Psoas muscle (tissue), 8 donors: ENCODE data around the gene SERPINE1. TPM values are rescaled to one million over a fixed set of nuclear protein-coding genes. Genes with fewer than 3 reads are reported as not detected.
"Not testable (repeated sequence)": the region's sequence is repeated elsewhere in the genome, so short reads cannot be mapped to it uniquely, and the experiment has no call there.

Experiments
- ATAC-seq, 4 donors: fragments of 200-7000 bp; cut with Tn5 transposase; one replicate each; pipeline ENCODE4 v1.9.1; 2020; ENCODE audit warnings: moderate library complexity in 3 of 4, mild to moderate bottlenecking in 2 of 4
- DNase-seq, 2 donors: peaks; one replicate each; pipeline ENCODE4 v3.0.0-alpha.2; 2020
- H3K27ac ChIP-seq: fragments of 200-600 bp; one replicate; pipeline ENCODE4 v1.8.0; 2022
- H3K27me3 ChIP-seq, 3 donors: fragments of 200-600 bp in 1 of 3; one replicate each; pipeline versions ENCODE4 v1.6.1 to v1.8.0; 2013 to 2022; ENCODE audit warnings: low read length in 2 of 3, mild to moderate bottlenecking in 2 of 3, moderate library complexity in 1 of 3; ENCODE audit not compliant: insufficient read depth in 3 of 3
- H3K36me3 ChIP-seq, 2 donors: fragments of 200-600 bp in 1 of 2; one replicate each; pipeline versions ENCODE4 v1.6.1 to v1.8.0; 2013 to 2022; ENCODE audit warnings: low read depth in 1 of 2, mild to moderate bottlenecking in 1 of 2, moderate library complexity in 1 of 2; ENCODE audit not compliant: insufficient read depth in 1 of 2
- H3K4me1 ChIP-seq: fragments of 200-600 bp; one replicate; pipeline ENCODE4 v1.8.0; 2022
- H3K4me3 ChIP-seq: fragments of 200-600 bp; one replicate; pipeline ENCODE4 v1.8.0; 2022; ENCODE audit warnings: mild to moderate bottlenecking
- H3K9me3 ChIP-seq: fragments of 200-600 bp; one replicate; pipeline ENCODE4 v1.8.0; 2022
- WGBS, 3 donors: extraction: QIAGEN DNeasy Blood & Tissue Kit; methylation state at CpG; one replicate each; pipeline versions ENCODE4 v1.1.6 to v1.1.7; 2013; 5-methylcytosine and 5-hydroxymethylcytosine counted together
- intact Hi-C, 2 donors: fragments of 100-400 bp; cut with DNase I; formaldehyde crosslinking; loops; one replicate each; pipeline versions ENCODE4 v1.11.0 to v1.14.2; 2022
- polyA plus RNA-seq, 3 donors: library from polyadenylated mRNA; stranded (reverse); fragments of 200-250 nt; gene quantifications; one replicate each; pipeline ENCODE4 v1.2.3, GENCODE V29; 2013
- total RNA-seq, 4 donors: library from RNA; stranded (reverse); fragmentation: NEBNext Ultra II Directional in 2 of 4; extraction: Animal tissue kit (Norgen Biotek cat#: 25700) in 2 of 4; gene quantifications; one replicate each; pipeline versions ENCODE4 v1.2.1 to v1.2.4, GENCODE V29; 2021 to 2023
- TF ChIP-seq, protein P1 (sequence below): fragments of 200-600 bp; IDR thresholded peaks from one replicate; pipeline ENCODE4 v1.8.0; 2022; ENCODE audit warnings: antibody characterized with exemption
- donor health status: healthy with polysubstance abuse.
- donor health status: DM: no; HTN: no; CAD: no; lungs with moderate emphysema.
- donor health status: Bipolar disorder and iron deficiency.
- donor health status: healthy.
- donor health status: DM: yes; HTN: yes; CAD: no.
- donor health status: DM: no; HTN: no; CAD: no.
- donor health status: DM: no; HTN: no; CAD: no.
- donor health status: DM: yes; HTN: yes; CAD: no.

Gene SERPINE1
- total and polyA plus RNA-seq, 7 donors = 4.3 to 269 (median 7.2) TPM

GRCh38 chr7:101100858-101101847, 25.8 kb upstream of the SERPINE1 start:
- Histone ChIP-seq H3K36me3 (no peaks in the 10 kb centered on the region), H3K4me3 (no peak overlapping the region), H3K9me3 (no peaks in the 10 kb centered on the region), H3K27ac (peak overlapping the region; percentile 73), H3K27me3 (peaks cover 0 to 15% (median 4%) of the 10 kb centered on the region in 3 donors), H3K4me1 (peaks cover 16% of the 10 kb centered on the region)
- DNase-seq (peak in 1 of 2 donors; percentile 19), ATAC-seq (no peak)
- intact Hi-C loops = no loop called here
- TF ChIP-seq, protein P1, sequence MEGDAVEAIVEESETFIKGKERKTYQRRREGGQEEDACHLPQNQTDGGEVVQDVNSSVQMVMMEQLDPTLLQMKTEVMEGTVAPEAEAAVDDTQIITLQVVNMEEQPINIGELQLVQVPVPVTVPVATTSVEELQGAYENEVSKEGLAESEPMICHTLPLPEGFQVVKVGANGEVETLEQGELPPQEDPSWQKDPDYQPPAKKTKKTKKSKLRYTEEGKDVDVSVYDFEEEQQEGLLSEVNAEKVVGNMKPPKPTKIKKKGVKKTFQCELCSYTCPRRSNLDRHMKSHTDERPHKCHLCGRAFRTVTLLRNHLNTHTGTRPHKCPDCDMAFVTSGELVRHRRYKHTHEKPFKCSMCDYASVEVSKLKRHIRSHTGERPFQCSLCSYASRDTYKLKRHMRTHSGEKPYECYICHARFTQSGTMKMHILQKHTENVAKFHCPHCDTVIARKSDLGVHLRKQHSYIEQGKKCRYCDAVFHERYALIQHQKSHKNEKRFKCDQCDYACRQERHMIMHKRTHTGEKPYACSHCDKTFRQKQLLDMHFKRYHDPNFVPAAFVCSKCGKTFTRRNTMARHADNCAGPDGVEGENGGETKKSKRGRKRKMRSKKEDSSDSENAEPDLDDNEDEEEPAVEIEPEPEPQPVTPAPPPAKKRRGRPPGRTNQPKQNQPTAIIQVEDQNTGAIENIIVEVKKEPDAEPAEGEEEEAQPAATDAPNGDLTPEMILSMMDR = no peak
- 84 to 89% (median 87%) methylated on average over 18 of the region's 18 CpGs for WGBS, 3 donors

DNA sequence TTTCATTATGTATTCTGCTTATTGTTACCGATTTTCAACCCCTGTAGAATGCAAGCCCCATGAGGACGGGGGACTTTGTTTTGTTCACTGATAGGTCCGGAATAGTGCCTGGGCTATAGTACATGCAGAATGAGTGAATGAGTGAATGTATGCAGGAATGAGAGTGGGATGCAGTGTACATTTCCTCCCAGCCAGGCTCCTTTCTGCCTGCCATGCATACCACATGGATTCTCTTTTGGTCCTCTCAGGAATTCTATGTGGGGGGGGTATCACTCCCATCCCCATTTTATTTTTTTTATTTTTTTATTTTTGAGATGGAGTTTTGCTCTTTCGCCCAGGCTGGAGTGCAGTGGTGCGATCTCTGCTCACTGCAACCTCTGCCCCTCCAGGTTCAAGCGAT, 24.9 kb upstream of the SERPINE1 start:
- Histone ChIP-seq H3K4me3 (no peak overlapping the region), H3K9me3 (no peaks in the 10 kb centered on the region), H3K36me3 (no peaks in the 10 kb centered on the region), H3K27ac (no peak overlapping the region), H3K4me1 (peaks cover 16% of the 10 kb centered on the region), H3K27me3 (peaks cover 0 to 22% (median 4%) of the 10 kb centered on the region in 3 donors)
- DNase-seq = no peak
- intact Hi-C loops = no loop called here
- TF ChIP-seq, protein P1 = no peak
- WGBS, 3 donors = 89 to 91% (median 91%) methylated on average over 6 of the region's 6 CpGs
- no peak for ATAC-seq

GRCh38 chr7:101103701-101104100, 23.2 kb upstream of the SERPINE1 start:
- H3K9me3 ChIP-seq, H3K27ac ChIP-seq, H3K36me3 ChIP-seq, ATAC-seq, H3K4me3 ChIP-seq, intact Hi-C loops: not testable (repeated sequence)
- Histone ChIP-seq H3K4me1 (peaks cover 16% of the 10 kb centered on the region), H3K27me3 (peaks cover 0 to 27% (median 9%) of the 10 kb centered on the region in 3 donors)
- WGBS, 3 donors = 80 to 89% (median 86%) methylated on average over 10 of the region's 10 CpGs
- DNase-seq = peak in 1 of 2 donors; percentile 9

DNA sequence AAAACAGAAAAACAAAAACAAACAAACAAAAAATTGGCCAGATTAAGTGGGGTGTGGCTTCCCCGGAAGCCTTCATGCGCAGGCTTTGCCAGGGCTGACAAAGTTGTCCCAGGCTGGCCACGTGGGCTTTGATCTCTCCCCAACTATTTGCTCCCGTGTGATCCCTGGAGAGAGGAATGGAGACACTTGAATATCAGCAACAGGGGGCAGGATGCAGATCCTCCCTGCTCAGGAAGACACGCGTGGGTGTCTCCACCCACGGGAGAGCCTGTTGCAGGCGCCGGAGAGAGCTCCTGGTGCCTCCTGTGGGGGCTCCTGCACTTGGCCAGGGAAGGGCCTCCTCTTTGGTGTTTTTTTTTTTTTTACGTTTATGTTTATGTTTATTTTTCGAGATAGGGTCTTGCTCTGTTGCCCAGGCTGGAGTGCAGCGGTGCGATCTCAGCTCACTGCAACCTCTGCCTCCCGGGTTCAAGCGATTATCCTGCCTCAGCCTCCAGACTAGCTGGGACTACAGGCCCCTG, 22.7 kb upstream of the SERPINE1 start:
- ATAC-seq = no peak
- intact Hi-C loops = no loop called here
- Histone ChIP-seq H3K27me3 (peaks cover 0 to 29% (median 9%) of the 10 kb centered on the region in 3 donors), H3K36me3 (no peaks in the 10 kb centered on the region), H3K9me3 (no peaks in the 10 kb centered on the region), H3K4me1 (peaks cover 13% of the 10 kb centered on the region), H3K4me3 (no peak overlapping the region), H3K27ac (no peak overlapping the region)
- WGBS, 3 donors = 58 to 71% (median 61%) methylated on average over 15 of the region's 15 CpGs
- TF ChIP-seq, protein P1 = no peak
- DNase-seq = peak in 1 of 2 donors; percentile 37

DNA sequence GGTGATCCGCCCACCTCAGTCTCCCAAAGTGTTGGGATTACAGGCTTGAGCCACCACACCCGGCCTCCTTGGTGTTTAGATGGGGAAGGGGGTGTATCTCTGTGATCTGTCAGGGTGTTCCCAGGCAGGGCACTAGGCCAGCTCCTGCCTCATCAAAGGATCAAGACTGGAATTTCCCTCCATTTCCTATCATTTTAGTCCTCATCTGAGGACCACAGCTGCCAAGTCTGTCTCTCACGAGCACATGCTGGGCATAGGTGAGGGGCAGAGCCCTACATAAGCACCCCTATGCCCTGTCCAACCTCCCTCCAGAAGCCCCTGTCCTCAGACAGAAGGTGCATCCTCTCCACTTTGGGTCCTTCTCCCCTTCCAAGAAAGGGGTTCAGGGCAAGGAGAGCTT, 22.1 kb upstream of the SERPINE1 start:
- TF ChIP-seq, protein P1 = no peak
- Histone ChIP-seq H3K4me1 (peaks cover 7% of the 10 kb centered on the region), H3K27ac (no peak overlapping the region), H3K9me3 (no peaks in the 10 kb centered on the region), H3K4me3 (no peak overlapping the region), H3K36me3 (no peaks in the 10 kb centered on the region), H3K27me3 (peaks cover 0 to 31% (median 9%) of the 10 kb centered on the region in 3 donors)
- WGBS, 3 donors = 59 to 84% (median 65%) methylated on average over 3 of the region's 3 CpGs
- intact Hi-C loops = no loop called here
- ATAC-seq (no peak), DNase-seq (no peak)

DNA sequence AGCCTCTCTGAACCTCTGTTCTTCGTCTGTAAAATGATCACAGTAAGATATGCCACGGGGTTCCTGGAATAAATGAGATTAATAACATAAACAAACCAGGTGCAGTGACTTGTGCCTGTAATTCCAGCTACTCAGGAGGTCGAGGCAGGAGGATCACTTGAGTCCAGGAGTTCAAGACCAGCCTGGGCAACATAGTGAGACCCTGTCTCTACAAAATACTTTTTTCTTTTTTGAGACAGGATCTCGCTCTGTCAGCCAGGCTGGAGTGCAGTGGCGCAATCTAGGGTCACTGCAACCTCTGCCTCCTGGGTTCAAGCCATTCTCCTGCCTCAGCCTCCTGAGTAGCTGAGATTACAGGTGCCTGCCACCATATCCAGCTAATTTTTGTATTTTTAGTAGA, 21.7 kb upstream of the SERPINE1 start:
- intact Hi-C loops, H3K4me1 ChIP-seq, H3K9me3 ChIP-seq, ATAC-seq, H3K36me3 ChIP-seq, H3K27ac ChIP-seq, H3K4me3 ChIP-seq: not testable (repeated sequence)
- H3K27me3 ChIP-seq = peaks cover 0 to 35% (median 9%) of the 10 kb centered on the region in 3 donors
- WGBS, 3 donors = 73 to 79% (median 79%) methylated on average over 5 of the region's 5 CpGs
- DNase-seq = peak in 1 of 2 donors; percentile 14
